H7 (cell line): ENCODE measurements around the gene PHF20. TPM values are rescaled to one million over a fixed set of nuclear protein-coding genes. Genes with fewer than 3 reads are reported as not detected.
"Not testable (repeated sequence)": the region's sequence is repeated elsewhere in the genome, so short reads cannot be mapped to it uniquely, and the experiment has no call there.

Experiments
- DNase-seq: peaks from one replicate; pipeline ENCODE4 v3.0.0; 2012
- H3K27me3 ChIP-seq: 2 replicates; pipeline ENCODE4 v1.6.0; 2011; ENCODE audit warnings: mild to moderate bottlenecking, low read length; ENCODE audit not compliant: control insufficient read depth, insufficient read depth
- H3K36me3 ChIP-seq: replicated peaks from 2 replicates; pipeline ENCODE4 v1.5.1; 2011; ENCODE audit warnings: low read length; ENCODE audit not compliant: control insufficient read depth, insufficient read depth
- H3K4me3 ChIP-seq: 2 replicates; pipeline ENCODE4 v1.5.1; 2011; ENCODE audit warnings: low read depth, mild to moderate bottlenecking, control low read depth, low read length, moderate library complexity; ENCODE audit not compliant: insufficient read depth
- total RNA-seq: library from RNA; depleted of rRNA; stranded (reverse); fragments of >200 nt; shearing (Covaris generic); gene quantifications from 2 replicates; pipeline ENCODE4 v1.2.3, GENCODE V29; 2014

The PHF20 gene
- total RNA-seq, 1 experiment from 2014 or later, result 31.2 TPM

DNA sequence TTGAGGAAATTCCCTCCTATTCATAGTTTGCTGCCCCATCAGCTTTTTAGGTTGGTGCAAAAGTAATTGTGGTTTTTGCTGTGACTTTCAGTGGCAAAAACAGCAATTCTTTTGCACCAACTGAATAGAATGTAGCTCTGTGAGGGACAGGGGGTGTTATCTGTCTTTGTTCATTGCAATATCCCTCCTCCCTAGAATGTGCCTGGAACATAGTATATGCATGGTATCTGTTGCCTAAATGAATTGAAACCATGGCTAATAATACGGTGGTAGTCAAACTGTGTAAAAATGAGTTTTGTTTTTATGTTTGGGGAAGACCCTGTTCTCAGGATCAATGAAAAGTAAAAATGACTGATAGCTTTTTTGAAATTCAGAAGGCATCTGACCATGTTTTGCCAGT lies 137.4 kb downstream of the PHF20 start:
- H3K36me3 ChIP-seq, result peaks cover 15% of the 10 kb centered on the region
- DNase-seq, result no peak
- H3K4me3 ChIP-seq, result no peak overlapping the region
- H3K27me3 ChIP-seq, result no peaks in the 10 kb centered on the region

DNA sequence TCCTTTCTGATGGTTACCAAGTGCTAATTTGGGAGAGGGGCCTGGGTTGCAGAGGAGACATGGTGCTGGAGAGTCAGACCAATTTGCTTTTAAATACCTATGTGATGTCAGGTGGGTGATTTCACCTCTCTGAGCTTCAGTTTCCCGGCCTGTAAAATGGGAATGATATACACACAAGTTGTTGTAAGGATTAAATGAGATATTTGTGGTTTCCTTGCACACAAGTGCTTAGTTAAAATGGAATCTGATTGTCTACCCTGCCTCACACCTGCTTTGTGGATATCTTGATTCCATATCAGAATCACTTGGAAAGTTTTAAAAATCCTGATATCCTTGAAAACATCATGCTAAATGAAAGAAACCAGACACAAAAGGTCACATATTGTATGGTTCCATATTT lies 138.0 kb downstream of the PHF20 start:
- Histone ChIP-seq H3K27me3 (no peaks in the 10 kb centered on the region), H3K4me3 (no peak overlapping the region), H3K36me3 (peaks cover 18% of the 10 kb centered on the region)
- no peak for DNase-seq

DNA sequence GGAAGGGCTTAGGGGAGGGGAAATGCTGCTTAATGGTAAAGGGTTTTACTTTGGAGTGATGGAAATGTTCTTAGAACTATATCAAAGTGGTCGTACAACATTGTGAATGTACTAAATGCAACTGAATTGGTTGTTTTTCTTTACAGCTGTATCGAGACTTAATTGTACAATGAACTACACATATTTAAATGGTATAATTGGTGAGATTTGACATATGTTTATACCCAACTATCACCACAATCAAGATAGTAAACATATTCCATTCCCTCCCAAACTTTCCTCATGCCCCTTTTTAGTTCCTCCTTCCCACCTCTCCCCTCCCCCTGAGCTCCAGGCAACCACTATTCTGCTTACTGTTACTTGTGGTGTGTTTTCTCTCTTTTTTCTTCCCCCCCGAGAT lies 138.4 kb downstream of the PHF20 start:
- no peak for DNase-seq
- H3K36me3 ChIP-seq, result peaks cover 18% of the 10 kb centered on the region
- H3K4me3 ChIP-seq, result no peak overlapping the region
- no peaks in the 10 kb centered on the region for H3K27me3 ChIP-seq

DNA sequence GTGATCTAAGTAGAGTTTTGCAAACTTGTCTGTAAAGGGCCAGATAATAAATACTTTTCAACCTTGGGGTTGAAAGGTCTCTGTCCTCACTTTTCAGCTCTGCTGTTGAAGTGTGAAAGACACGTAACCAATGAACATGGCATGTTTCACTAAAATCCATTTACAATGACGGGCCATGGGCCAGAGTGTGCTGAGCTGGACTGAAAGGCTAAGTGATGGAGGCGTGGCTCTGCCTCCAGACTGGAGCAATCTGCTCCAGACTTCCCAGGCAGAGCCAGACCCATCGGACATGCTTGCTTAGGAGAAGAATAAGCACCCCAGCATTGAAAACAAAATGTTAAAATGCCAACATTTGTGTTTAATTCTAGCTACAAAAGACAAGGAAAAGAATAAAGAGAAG lies 141.1 kb downstream of the PHF20 start:
- peaks cover 27% of the 10 kb centered on the region for H3K36me3 ChIP-seq
- H3K27me3 ChIP-seq, result no peaks in the 10 kb centered on the region

DNA sequence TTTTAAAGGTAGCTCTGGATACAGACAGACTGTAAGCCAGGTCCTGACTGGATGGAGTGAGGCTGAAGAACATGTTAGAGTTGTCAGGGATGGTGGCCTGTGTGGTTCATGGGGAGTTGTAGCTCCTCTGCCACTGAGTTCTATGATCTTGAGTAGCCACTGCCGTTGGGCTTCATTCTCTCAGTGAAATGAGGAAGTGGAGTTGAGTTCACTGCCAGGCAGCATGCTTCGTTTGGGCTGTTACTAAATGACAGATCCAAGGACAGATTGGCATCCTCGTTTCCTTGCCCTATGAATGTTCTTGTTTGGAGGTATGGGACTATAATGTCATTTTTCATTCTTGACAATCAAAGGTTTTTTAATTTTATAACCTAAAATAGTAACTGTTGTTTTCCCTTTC lies 145.3 kb downstream of the PHF20 start:
- Histone ChIP-seq H3K4me3 (no peak overlapping the region), H3K27me3 (no peaks in the 10 kb centered on the region), H3K36me3 (peaks cover 26% of the 10 kb centered on the region)
- DNase-seq, result no peak

More for the DNA sequence above, 141.1 kb downstream of the PHF20 start:
- no peak for DNase-seq
- no peak overlapping the region for H3K4me3 ChIP-seq

DNA sequence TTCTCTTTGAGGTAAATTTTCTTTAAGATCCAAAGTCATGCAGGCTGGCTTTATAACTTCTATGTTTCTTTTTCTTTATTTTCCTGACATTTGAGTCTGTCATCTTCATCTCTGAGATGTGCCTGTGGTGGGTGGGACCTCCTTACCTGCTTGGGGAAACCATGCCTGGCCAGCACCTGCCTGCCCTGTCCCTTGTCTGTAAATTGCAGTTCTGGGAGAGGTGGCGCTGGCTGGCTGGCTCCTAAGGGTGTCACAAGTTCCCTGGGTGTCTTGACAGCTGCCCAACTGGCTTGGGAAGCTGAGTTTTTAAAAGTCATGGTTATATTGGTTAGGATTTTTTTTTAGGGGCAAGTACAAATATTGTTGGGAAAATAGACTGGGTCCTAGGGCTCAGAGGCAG lies 146.2 kb downstream of the PHF20 start:
- no peak for DNase-seq
- H3K36me3 ChIP-seq, result peaks cover 24% of the 10 kb centered on the region

DNA sequence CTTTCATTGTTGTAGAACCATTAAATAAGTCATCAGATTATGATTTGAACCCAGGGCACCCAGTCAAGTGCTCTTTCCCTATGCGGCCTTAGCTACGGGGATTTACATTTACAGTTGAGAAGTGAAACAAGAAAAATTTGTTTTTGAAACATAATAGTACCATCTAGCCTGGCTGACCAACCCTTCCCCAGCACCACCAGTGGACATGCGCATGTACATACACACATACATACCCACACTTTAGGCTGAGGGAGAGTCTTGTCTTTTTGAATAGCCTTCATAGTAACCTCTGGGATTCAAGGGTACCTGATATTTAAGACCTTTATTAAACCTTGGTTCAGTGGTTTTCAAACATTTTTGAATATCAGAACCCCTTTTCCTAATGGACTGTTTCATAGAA lies 148.7 kb downstream of the PHF20 start:
- Histone ChIP-seq H3K4me3 (no peak overlapping the region), H3K36me3 (peaks cover 10% of the 10 kb centered on the region), H3K27me3 (no peaks in the 10 kb centered on the region)
- no peak for DNase-seq

More for the DNA sequence above, 146.2 kb downstream of the PHF20 start:
- H3K27me3 ChIP-seq, result no peaks in the 10 kb centered on the region
- no peak overlapping the region for H3K4me3 ChIP-seq

DNA sequence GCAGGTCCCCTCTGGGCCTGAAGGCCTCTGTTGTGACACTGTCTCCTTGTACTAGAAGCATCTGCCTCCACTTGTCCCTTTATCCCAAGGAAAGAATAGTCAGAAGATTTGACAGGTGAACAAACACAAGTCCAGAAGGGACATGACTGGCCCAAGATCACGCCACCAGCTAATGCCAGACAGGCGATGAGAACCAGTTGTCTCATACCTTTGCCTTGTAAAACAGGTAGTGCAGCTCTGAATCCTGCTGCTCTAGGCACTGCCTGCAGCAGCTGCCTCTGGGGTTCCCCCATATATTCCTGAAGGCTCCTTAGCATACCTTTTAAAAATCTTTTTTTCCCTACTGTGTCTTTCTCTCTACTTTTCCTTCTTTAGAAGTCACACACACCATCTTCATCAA lies 157.5 kb downstream of the PHF20 start:
- peaks cover 20% of the 10 kb centered on the region for H3K36me3 ChIP-seq
- no peak for DNase-seq
- H3K4me3 ChIP-seq, result no peak overlapping the region
- no peaks in the 10 kb centered on the region for H3K27me3 ChIP-seq

DNA sequence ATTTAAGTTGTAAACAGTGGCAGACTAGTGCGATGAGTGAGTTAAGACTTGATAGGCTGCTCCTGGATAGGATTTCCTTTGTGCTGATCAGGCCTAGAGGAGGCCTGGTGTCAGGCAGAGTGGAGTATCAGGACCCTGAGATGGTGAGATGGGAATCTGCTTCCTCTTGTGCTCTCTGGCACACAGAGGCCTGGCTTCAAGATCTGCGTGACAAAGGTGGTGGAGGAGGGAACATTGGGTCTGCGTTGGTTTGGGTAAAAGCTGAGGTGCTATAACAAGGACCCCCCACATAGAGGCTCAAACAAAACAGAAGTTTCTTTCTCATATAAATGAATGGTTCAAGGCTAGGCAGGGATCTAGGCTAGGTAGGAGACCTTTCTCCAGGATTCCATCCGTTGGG lies 162.2 kb downstream of the PHF20 start:
- H3K36me3 ChIP-seq, result peaks cover 14% of the 10 kb centered on the region
- H3K4me3 ChIP-seq, result no peak overlapping the region
- no peaks in the 10 kb centered on the region for H3K27me3 ChIP-seq
- DNase-seq, result peak; percentile 58

DNA sequence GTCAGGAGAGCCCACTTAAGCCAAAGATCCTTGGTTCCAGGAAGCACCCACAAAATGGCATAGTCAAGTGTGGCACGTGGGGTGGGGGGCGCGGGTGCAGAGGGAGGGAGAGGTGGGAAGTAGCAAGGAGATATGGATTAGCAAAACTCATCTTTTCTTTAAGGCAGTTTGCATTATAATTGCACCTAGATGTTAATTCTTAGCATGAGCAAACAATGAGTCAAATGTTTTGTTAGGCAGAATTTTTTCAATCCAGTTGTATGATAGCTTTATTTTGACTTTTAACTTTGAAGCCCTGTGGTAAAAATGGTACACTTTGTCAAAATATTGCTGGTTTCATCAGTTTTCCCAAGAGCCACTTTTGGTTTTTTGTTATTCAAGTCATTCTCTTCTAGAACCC lies 167.4 kb downstream of the PHF20 start:
- peaks cover 19% of the 10 kb centered on the region for H3K36me3 ChIP-seq
- DNase-seq, result no peak
- no peaks in the 10 kb centered on the region for H3K27me3 ChIP-seq
- H3K4me3 ChIP-seq, result no peak overlapping the region

DNA sequence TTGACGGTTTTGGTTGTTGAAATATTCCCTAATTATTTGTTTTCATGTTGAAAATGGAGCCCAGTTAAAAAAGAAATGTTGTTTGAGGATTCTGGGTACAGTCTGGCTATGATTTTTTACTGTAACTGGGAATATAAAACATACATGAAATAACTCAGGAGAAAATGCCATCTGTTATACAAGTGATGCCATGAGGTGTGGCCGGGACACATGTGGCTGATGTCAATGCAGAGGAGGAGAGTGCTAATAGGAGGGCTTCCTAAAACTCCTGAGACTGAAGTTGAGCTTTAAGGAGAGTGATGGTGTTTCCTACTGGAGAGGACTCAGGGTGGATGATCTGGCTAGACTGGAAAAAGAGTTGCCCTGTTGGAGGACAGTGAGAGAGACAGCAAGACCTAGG lies 169.8 kb downstream of the PHF20 start:
- no peaks in the 10 kb centered on the region for H3K27me3 ChIP-seq
- H3K36me3 ChIP-seq, result peaks cover 21% of the 10 kb centered on the region
- no peak for DNase-seq
- H3K4me3 ChIP-seq, result no peak overlapping the region

DNA sequence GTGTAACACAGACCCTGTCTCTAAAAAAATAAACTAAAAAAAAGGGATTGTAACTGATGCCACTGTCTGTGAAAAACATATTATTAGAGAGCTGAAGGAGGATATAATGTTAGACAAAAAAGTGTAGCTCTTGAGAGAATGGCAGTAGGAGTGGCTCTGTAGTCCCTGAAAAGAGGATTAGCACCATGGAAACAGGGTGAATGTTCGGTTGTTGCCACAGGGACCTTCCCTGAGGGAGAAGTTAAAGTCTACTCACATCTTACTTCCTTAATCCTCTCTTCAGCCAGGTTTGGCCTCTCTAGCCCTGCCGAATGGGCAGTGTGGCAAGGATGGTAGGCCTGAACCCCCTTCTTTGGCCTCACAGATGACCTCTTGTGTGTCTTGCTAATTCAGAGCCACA lies 170.4 kb downstream of the PHF20 start:
- Histone ChIP-seq H3K27me3 (no peaks in the 10 kb centered on the region), H3K4me3 (no peak overlapping the region), H3K36me3 (peaks cover 21% of the 10 kb centered on the region)
- DNase-seq, result no peak

DNA sequence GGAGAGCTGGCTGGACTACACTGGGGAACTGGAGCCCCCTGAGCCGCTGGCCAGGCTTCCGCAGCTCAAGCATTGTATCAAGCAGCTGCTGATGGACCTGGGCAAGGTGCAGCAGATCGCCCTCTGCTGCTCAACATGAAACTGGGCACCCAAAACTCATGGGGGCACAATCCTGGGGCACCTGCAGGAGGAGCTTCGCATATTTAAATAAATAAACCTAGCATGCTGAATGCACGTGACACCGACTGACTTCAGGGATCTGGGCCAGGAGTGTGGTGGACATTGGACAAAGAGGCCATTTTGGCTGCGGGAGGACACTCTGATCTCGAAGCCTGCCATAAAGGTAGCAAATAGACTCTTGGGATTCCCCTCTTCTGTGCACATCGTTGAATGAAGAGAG lies 175.7 kb downstream of the PHF20 start:
- H3K4me3 ChIP-seq, result no peak overlapping the region
- DNase-seq, result peak; percentile 78
- H3K27me3 ChIP-seq, result no peaks in the 10 kb centered on the region
- H3K36me3 ChIP-seq, result peaks cover 8% of the 10 kb centered on the region; the same call in 1 of the 2 replicates

DNA sequence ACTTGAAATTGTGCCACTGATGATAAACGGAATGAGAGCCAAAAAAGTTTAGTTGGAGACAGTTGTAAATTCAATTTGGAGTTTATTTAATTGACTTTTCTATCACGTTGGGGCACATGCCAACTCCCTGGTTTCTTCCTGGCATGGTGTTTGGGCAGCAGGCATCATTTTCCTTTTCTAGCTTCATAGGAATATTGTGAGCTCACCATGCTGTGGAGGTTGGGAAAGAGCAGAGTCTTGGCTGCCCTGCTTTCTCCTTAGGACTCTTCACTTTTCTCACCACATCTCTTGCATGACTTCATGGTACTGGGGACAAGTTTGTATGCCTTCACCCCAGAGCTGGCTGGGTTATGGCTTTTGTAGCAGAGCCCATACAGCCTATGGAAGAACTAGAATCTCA lies 176.1 kb downstream of the PHF20 start:
- DNase-seq, result no peak

DNA sequence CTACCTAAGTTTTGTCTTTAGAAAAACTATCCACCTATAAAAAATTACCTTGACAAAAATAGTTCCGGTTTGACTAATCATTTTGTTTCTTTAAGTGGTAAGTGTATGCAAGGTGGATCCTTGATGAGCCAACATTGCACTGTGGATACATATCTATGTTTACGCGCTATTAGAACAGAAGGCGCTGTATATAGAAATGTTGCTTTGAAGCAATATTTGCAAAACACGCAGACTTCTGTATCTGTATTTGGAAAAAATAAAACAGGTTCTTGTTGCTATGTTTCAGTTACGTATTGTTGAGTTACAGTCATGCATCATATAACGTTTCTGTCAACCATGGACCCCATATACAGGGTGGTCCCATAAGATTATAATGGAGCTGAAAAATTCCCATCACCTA lies 178.3 kb downstream of the PHF20 start:
- H3K36me3 ChIP-seq, result peaks cover 8% of the 10 kb centered on the region; the same call in 1 of the 2 replicates
- DNase-seq, result no peak
- H3K4me3 ChIP-seq, result no peak overlapping the region
- H3K27me3 ChIP-seq, result no peaks in the 10 kb centered on the region

More for the DNA sequence above, 176.1 kb downstream of the PHF20 start:
- H3K36me3 ChIP-seq, result peaks cover 8% of the 10 kb centered on the region; the same call in 1 of the 2 replicates
- no peak overlapping the region for H3K4me3 ChIP-seq
- H3K27me3 ChIP-seq, result no peaks in the 10 kb centered on the region

DNA sequence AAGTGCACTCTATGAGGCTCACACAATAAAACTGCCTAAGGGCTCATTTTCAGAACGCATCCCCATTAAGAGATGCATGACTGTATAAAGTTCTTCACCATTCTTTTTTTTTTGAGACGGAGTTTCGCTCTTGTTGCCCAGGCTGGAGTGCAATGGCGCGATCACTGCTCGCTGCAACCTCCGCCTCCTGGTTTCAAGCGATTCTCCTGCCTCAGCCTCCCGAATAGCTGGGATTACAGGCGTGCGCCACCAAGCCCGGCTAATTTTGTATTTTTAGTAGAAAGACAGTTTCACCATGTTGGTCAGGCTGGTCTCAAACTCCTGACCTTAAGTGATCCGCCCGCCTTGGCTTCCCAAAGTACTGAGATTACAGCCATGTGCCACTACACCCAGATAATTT lies 180.3 kb downstream of the PHF20 start:
- not testable (repeated sequence) for H3K27me3 ChIP-seq, H3K4me3 ChIP-seq, H3K36me3 ChIP-seq, DNase-seq
